HEK293 (cell line): ENCODE data around the gene GRIN3A.

ENCODE experiments used
- CTCF ChIA-PET: fragments of 350-600 bp; formaldehyde crosslinking; extraction: SDS; loops from one replicate; lab custom pipeline; 2021; ENCODE audit warnings: antibody characterized with exemption; lab: Yijun Ruan, JAX
- POLR2A ChIA-PET: fragments of 300-600 bp; formaldehyde crosslinking; extraction: SDS; loops from one replicate; lab custom pipeline; 2020; ENCODE audit warnings: antibody characterized with exemption, inconsistent platforms; lab: Yijun Ruan, JAX
- H3K27ac ChIP-seq: fragments of 200-500 bp; sonication (Bioruptor generic); 2 replicates; pipeline ENCODE4 v1.5.1; 2014; ENCODE audit warnings: low read depth, low read length, control low read depth, inconsistent platforms; ENCODE audit errors: extremely low read depth
- H3K36me3 ChIP-seq, 2 experiments: fragments of 200-500 bp in 1 of 2; sonication (Bioruptor generic) in 1 of 2; 1 replicate in 1 of 2; 2 replicates in 1 of 2; pipeline ENCODE4 v1.5.1; 2014 to 2017; ENCODE audit warnings: inconsistent platforms in 2 of 2, low read length in 2 of 2; ENCODE audit not compliant: control insufficient read depth in 2 of 2, insufficient read depth in 1 of 2
- H3K4me1 ChIP-seq: fragments of 200-500 bp; sonication (Bioruptor generic); 2 replicates; pipeline ENCODE4 v1.5.1; 2014; ENCODE audit warnings: mild to moderate bottlenecking, low read length, inconsistent platforms; ENCODE audit not compliant: control insufficient read depth, insufficient read depth
- H3K4me3 ChIP-seq: 2 replicates; pipeline ENCODE4 v1.5.1; 2011; ENCODE audit warnings: low read depth, mild to moderate bottlenecking, control low read depth, low read length, moderate library complexity
- H3K9me3 ChIP-seq: fragments of 200-500 bp; sonication (Bioruptor generic); 2 replicates; pipeline ENCODE4 v1.5.1; 2014; ENCODE audit warnings: low read depth, low read length, inconsistent platforms; ENCODE audit not compliant: control insufficient read depth, insufficient read depth
- CTCF ChIP-seq: fragments of 450-650 bp; formaldehyde crosslinking; IDR thresholded peaks from 2 replicates; pipeline ENCODE4 v1.5.1; 2016; ENCODE audit warnings: missing biosample characterization, missing genetic modification characterization
- SALL2 ChIP-seq: fragments of 450-650 bp; formaldehyde crosslinking; IDR thresholded peaks from 2 replicates; pipeline ENCODE4 v1.5.0; 2017; ENCODE audit warnings: missing biosample characterization, mild to moderate bottlenecking, missing genetic modification characterization, borderline replicate concordance
- SCRT2 ChIP-seq: fragments of 450-650 bp; formaldehyde crosslinking; IDR thresholded peaks from 2 replicates; pipeline ENCODE4 v1.5.1; 2016; ENCODE audit warnings: missing biosample characterization, missing genetic modification characterization
- YY1 ChIP-seq: fragments of 450-650 bp; formaldehyde crosslinking; IDR thresholded peaks from 2 replicates; pipeline ENCODE4 v1.5.1; 2018; ENCODE audit warnings: missing biosample characterization, missing genetic modification characterization
- YY2 ChIP-seq: fragments of 450-650 bp; formaldehyde crosslinking; IDR thresholded peaks from 2 replicates; pipeline ENCODE4 v1.5.1; 2016; ENCODE audit warnings: missing biosample characterization, missing genetic modification characterization
- ZFHX2 ChIP-seq: fragments of 450-650 bp; formaldehyde crosslinking; conservative IDR thresholded peaks from 2 replicates; pipeline ENCODE4 v1.5.1; 2016; ENCODE audit warnings: missing biosample characterization, missing genetic modification characterization
- ZNF138 ChIP-seq: fragments of 450-650 bp; formaldehyde crosslinking; IDR thresholded peaks from 2 replicates; pipeline ENCODE4 v1.5.1; 2016; ENCODE audit warnings: missing biosample characterization, missing genetic modification characterization, borderline replicate concordance
- ZNF248 ChIP-seq: fragments of 450-650 bp; formaldehyde crosslinking; IDR thresholded peaks from 2 replicates; pipeline ENCODE4 v1.5.1; 2017; ENCODE audit warnings: missing biosample characterization, missing genetic modification characterization
- ZNF398 ChIP-seq: fragments of 450-650 bp; formaldehyde crosslinking; IDR thresholded peaks from 2 replicates; pipeline ENCODE4 v1.5.1; 2017; ENCODE audit warnings: missing biosample characterization, missing genetic modification characterization
- ZNF529 ChIP-seq: fragments of 450-650 bp; formaldehyde crosslinking; IDR thresholded peaks from 2 replicates; pipeline ENCODE4 v1.5.1; 2017; ENCODE audit warnings: missing genetic modification characterization, missing biosample characterization; ENCODE audit not compliant: insufficient replicate concordance
- ZNF585B ChIP-seq: fragments of 450-650 bp; formaldehyde crosslinking; IDR thresholded peaks from 2 replicates; pipeline ENCODE4 v1.5.1; 2016; ENCODE audit warnings: missing biosample characterization, missing genetic modification characterization
- ZNF629 ChIP-seq: fragments of 450-650 bp; formaldehyde crosslinking; IDR thresholded peaks from 2 replicates; pipeline ENCODE4 v1.5.1; 2017; ENCODE audit warnings: missing biosample characterization, missing genetic modification characterization
- ZNF704 ChIP-seq: fragments of 450-650 bp; formaldehyde crosslinking; IDR thresholded peaks from 2 replicates; pipeline ENCODE4 v1.5.1; 2016; ENCODE audit warnings: missing biosample characterization, missing genetic modification characterization
- ZNF837 ChIP-seq: fragments of 450-650 bp; formaldehyde crosslinking; IDR thresholded peaks from 2 replicates; pipeline ENCODE4 v1.5.1; 2016; ENCODE audit warnings: missing biosample characterization, missing genetic modification characterization
- ZSCAN18 ChIP-seq: fragments of 450-650 bp; formaldehyde crosslinking; IDR thresholded peaks from 2 replicates; pipeline ENCODE4 v1.5.1; 2016; ENCODE audit warnings: missing biosample characterization, missing genetic modification characterization
- TF ChIP-seq, protein P1 (sequence below): fragments of 450-650 bp; formaldehyde crosslinking; IDR thresholded peaks from 2 replicates; pipeline ENCODE4 v1.5.1; 2016; ENCODE audit warnings: missing biosample characterization, missing genetic modification characterization, borderline replicate concordance
- TF ChIP-seq, protein P2 (sequence below): IDR thresholded peaks from 2 replicates; pipeline ENCODE4 v1.6.1; 2011; ENCODE audit warnings: mild to moderate bottlenecking, low read depth, low read length, borderline replicate concordance

Gene GRIN3A

GRCh38 chr9:101705135-101705661 is 33.2 kb downstream of the GRIN3A start (continued):
- TF ChIP-seq CTCF (tag by site-specific recombination) (0 out of 2 replicates have a peak, but pooled peaks have one; percentile 9), ZNF837 (no peak), ZNF629 (no peak), ZNF529 (no peak)
- TF ChIP-seq, all 188 proteins: peak for 3

DNA sequence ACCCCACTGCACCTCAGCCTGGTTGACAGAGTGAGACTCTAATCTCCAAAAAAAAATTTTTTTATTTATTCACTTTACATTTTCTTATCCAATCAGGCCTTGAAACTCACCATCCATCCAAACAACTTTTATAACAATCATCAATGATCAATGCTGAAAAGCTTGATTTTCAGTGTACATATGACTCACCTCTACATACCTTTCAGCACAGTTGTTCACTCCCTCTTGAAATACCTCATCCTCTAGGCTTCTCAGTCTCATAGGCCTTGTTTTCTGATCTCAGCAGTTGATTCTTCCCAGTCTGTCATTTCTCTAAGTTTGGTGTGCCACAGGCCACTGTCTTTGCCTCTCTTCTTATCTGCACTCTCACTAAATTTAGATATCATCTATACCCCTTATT is 36.2 kb downstream of the GRIN3A start:
- Histone ChIP-seq H3K9me3 (no peaks in the 10 kb centered on the region), H3K4me3 (no peak overlapping the region), H3K4me1 (no peaks in the 10 kb centered on the region), H3K27ac (no peak overlapping the region), H3K36me3 (no peaks in the 10 kb centered on the region)
- TF ChIP-seq ZNF585B (tag by site-specific recombination) = no peak
- TF ChIP-seq, protein P1, sequence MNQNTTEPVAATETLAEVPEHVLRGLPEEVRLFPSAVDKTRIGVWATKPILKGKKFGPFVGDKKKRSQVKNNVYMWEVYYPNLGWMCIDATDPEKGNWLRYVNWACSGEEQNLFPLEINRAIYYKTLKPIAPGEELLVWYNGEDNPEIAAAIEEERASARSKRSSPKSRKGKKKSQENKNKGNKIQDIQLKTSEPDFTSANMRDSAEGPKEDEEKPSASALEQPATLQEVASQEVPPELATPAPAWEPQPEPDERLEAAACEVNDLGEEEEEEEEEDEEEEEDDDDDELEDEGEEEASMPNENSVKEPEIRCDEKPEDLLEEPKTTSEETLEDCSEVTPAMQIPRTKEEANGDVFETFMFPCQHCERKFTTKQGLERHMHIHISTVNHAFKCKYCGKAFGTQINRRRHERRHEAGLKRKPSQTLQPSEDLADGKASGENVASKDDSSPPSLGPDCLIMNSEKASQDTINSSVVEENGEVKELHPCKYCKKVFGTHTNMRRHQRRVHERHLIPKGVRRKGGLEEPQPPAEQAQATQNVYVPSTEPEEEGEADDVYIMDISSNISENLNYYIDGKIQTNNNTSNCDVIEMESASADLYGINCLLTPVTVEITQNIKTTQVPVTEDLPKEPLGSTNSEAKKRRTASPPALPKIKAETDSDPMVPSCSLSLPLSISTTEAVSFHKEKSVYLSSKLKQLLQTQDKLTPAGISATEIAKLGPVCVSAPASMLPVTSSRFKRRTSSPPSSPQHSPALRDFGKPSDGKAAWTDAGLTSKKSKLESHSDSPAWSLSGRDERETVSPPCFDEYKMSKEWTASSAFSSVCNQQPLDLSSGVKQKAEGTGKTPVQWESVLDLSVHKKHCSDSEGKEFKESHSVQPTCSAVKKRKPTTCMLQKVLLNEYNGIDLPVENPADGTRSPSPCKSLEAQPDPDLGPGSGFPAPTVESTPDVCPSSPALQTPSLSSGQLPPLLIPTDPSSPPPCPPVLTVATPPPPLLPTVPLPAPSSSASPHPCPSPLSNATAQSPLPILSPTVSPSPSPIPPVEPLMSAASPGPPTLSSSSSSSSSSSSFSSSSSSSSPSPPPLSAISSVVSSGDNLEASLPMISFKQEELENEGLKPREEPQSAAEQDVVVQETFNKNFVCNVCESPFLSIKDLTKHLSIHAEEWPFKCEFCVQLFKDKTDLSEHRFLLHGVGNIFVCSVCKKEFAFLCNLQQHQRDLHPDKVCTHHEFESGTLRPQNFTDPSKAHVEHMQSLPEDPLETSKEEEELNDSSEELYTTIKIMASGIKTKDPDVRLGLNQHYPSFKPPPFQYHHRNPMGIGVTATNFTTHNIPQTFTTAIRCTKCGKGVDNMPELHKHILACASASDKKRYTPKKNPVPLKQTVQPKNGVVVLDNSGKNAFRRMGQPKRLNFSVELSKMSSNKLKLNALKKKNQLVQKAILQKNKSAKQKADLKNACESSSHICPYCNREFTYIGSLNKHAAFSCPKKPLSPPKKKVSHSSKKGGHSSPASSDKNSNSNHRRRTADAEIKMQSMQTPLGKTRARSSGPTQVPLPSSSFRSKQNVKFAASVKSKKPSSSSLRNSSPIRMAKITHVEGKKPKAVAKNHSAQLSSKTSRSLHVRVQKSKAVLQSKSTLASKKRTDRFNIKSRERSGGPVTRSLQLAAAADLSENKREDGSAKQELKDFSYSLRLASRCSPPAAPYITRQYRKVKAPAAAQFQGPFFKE = no peak
- no peak for TF ChIP-seq YY1 (tag by site-specific recombination)
- TF ChIP-seq SALL2 (tag by site-specific recombination) = no peak
- TF ChIP-seq YY2 = no peak
- no peak for TF ChIP-seq ZNF248 (tag by site-specific recombination)
- TF ChIP-seq ZNF398 (tag by site-specific recombination) = no peak
- TF ChIP-seq ZFHX2 (tag by site-specific recombination) = no peak
- TF ChIP-seq SCRT2 (tag by site-specific recombination) = no peak
- no peak for TF ChIP-seq ZSCAN18 (tag by site-specific recombination)
- no peak for TF ChIP-seq ZNF704 (tag by site-specific recombination)
- TF ChIP-seq, protein P2, sequence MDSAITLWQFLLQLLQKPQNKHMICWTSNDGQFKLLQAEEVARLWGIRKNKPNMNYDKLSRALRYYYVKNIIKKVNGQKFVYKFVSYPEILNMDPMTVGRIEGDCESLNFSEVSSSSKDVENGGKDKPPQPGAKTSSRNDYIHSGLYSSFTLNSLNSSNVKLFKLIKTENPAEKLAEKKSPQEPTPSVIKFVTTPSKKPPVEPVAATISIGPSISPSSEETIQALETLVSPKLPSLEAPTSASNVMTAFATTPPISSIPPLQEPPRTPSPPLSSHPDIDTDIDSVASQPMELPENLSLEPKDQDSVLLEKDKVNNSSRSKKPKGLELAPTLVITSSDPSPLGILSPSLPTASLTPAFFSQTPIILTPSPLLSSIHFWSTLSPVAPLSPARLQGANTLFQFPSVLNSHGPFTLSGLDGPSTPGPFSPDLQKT = no peak
- no peak for TF ChIP-seq ZNF138 (tag by site-specific recombination)
- ChIA-PET POLR2A (no interaction called here), CTCF (no interaction called here)
